VCaP (cell line): ENCODE data around the gene CNST.
"Not testable (repeated sequence)": the region's sequence is repeated elsewhere in the genome, so short reads cannot be mapped to it uniquely, and the experiment has no call there.

Source experiments
- H3K27ac ChIP-seq: fragments of 450-650 bp; 2 replicates; pipeline ENCODE4 v1.5.1; 2017
- TF ChIP-seq, protein P1 (sequence below): fragments of 450-650 bp; conservative IDR thresholded peaks from 2 replicates; pipeline ENCODE4 v1.5.1; 2017; ENCODE audit warnings: mild to moderate bottlenecking, moderate library complexity

The CNST gene

DNA sequence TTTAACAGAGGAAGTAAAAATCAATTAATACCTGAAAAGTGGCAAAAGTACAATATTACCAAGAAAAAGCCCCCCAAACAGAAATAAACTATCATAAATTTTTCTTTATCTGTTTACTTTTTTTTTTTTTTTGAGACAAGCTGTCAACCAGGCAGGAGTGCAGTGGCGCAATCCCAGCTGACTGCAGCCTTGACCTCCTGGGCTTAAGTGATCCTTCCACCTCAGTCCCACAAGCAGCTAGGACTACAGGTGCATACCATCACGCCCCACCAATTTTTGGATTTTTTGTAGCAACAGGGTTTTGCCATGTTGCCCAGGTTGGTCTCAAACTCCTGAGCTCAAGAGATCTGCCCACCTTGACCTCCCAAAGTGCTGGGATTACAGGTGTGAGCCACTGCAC, 8.2 kb upstream of the CNST start:
- no peak overlapping the region for H3K27ac ChIP-seq
- TF ChIP-seq, protein P1, sequence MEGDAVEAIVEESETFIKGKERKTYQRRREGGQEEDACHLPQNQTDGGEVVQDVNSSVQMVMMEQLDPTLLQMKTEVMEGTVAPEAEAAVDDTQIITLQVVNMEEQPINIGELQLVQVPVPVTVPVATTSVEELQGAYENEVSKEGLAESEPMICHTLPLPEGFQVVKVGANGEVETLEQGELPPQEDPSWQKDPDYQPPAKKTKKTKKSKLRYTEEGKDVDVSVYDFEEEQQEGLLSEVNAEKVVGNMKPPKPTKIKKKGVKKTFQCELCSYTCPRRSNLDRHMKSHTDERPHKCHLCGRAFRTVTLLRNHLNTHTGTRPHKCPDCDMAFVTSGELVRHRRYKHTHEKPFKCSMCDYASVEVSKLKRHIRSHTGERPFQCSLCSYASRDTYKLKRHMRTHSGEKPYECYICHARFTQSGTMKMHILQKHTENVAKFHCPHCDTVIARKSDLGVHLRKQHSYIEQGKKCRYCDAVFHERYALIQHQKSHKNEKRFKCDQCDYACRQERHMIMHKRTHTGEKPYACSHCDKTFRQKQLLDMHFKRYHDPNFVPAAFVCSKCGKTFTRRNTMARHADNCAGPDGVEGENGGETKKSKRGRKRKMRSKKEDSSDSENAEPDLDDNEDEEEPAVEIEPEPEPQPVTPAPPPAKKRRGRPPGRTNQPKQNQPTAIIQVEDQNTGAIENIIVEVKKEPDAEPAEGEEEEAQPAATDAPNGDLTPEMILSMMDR: no peak

DNA sequence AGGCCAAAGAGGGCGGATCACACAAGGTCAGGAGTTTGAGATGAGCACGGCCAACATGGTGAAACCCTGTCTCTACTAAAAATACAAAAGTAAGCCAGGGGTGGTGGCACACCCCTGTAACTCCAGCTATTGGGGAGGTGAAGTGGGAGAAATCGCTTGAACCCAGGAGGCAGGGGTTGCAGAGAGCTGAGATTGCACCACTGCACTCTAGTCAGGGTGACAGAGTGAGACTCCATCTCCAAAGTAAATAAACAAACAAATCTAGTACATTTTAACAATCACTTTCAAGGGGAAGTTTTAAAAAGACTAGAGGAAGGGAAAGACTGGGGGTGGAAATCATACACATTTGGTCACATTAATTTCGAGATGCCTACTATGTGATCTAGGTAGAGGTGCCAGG, 6.9 kb upstream of the CNST start:
- H3K27ac ChIP-seq: no peak overlapping the region

DNA sequence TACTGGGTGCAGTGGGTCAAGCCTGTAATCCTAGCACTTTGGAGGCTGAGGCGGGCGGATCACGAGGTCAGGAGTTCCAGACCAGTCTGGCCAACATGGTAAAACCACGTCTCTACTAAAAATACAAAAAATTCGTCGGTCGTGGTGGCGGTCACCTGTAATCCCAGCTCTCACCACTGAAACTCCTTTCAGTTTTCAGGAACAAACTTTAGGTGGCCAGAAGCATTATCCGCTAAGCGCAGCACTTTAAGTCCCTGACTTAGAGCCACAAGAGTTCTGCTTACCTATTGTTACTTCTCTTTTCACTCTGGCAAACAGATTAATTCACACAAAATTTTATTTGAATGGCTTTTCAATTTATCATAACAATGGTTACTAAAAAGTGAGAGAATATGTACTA, 5.4 kb upstream of the CNST start:
- H3K27ac ChIP-seq: not testable (repeated sequence)

More for the DNA sequence above, 6.9 kb upstream of the CNST start:
- TF ChIP-seq, protein P1: no peak

DNA sequence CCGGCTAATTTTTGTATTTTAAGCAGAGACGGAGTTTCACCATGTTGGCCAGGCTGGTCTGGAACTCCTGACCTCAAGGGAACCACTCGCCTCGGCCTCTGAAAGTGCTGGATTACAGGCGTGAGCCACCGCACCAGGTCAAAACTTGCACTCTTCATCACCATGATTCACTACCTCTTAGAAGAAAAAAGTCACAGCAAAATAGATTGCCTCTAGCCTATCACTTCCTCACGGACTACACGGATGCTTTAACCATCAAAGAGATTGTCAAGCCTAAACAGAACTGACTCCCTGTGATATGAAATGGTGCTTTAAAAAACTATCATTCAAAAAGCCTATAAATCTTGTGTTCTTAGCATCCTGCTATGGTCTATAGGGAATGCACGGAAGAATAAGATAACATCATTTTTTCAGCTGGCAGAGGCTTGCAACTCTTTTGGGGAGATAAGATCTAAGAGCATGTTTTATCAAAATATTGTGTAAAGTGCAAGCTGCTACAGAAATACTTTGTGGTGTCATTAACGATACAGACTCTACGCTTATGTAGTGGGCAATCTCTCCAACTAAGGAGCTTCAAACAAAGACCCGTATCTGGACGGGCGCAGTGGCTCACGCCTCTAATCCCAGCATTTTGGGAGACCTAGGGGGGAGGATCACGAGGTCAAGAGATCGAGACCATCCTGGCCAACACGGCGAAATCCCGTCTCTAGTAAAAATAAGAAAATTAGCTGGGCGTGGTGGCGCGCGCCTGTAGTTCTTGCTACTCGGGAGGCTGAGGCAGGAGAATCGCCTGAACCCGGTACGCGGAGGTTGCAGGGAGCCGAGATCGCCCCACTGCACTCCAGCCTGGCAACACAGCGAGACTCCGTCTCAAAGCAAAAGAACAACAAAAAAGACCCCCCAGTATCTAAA, 1.2 kb upstream of the CNST start:
- TF ChIP-seq, protein P1: no peak

DNA sequence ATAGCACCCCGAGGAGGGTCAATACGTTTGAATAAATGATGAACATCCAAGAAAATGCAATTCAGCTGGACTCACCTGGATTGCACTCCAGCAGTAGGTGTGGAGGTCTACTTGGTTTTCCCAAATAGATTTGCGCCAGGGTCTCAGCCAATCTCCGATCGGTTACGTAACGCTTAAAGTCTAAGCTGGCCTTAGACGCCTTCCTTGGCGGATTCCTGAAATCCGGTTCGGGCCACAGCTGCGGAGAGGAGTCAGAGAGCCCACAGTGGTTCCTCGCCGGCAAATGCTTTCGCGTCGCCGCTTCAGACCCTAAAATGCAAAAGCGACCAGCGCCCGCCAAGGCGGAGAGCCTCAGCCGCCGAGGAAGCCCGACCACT, 517 bp upstream of the CNST start:
- peak overlapping the region; percentile 92 for H3K27ac ChIP-seq

More for the DNA sequence above, 1.2 kb upstream of the CNST start:
- H3K27ac ChIP-seq: peak overlapping the region; percentile 92

DNA sequence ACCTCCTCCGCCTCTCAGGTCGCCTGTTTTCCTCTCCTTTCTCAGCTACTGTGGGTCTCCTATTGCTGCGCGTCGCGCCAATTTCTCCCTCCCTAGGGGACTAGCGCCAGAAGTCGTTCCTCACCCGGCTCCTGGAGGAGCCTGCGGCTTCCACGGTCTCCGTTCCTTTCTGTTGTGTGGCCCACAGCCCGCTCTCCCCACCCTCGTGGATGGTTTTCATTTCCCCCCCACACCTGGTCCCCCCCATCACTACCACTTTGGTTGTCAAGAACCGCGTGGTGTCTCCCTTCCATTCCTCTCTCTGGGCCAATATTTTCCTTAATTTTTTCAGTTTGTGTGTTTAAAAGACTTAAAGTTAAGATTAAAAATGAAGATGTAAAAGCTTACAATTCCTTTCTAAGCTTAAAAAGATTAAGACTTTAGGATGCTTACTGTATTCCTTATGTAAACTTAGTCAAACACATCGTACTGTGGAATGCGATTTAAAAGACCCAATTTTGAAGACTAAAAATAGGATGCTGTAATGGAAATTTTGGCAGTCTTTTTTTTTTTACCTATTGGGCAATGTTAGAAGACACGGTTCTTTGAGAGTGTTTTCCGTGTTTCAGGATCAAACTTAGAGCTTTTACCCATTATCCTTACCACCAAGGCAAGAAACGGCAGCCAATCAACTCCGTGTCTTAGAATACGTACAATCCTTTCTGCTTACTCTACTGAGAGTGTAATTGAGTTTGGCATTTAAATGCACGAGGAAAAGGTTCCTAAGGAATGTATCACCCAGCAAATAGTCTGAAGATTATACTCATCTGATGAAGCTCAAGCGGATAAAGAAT, 773 bp downstream of the CNST start:
- TF ChIP-seq, protein P1: no peak
- peak overlapping the region; percentile 92 for H3K27ac ChIP-seq

More for the DNA sequence above, 517 bp upstream of the CNST start:
- TF ChIP-seq, protein P1: no peak

DNA sequence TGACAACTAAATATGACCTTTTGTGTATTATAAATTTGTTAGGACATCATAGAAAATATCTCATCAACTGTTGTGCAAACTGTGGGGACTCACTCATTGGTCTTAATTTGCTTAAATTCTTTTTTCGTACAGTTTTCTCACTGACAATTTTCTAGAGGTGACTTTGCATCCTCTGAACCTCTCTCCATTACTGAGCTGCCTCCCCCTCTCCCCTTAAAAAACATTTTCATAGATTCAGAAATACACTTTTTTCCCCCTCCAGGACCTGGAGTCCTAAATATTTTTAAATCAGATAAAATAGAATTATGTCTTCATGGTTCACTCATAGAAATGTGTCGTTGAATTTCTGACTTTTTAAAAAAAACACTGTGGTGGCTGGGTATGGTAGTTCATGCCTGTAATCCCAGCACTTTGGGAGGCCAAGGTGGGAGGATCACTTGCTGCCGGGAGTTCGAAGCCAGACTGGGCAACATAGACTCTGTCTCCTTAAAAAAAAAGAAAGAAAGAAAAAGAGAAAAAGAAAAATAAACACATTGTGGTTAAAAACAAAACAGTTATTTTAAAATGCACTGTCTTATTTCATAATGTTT, 1.5 kb downstream of the CNST start:
- H3K27ac ChIP-seq: peak overlapping the region; percentile 92
- TF ChIP-seq, protein P1: no peak
